ENCODE results near the gene DSCAML1.

The DSCAML1 gene

GRCh38 chr11:117686711-117687110 lies 110.3 kb downstream of the DSCAML1 start:
- no peak for DNase-seq

GRCh38 chr11:117685566-117685965 lies 111.5 kb downstream of the DSCAML1 start:
- DNase-seq: no peak

DNA sequence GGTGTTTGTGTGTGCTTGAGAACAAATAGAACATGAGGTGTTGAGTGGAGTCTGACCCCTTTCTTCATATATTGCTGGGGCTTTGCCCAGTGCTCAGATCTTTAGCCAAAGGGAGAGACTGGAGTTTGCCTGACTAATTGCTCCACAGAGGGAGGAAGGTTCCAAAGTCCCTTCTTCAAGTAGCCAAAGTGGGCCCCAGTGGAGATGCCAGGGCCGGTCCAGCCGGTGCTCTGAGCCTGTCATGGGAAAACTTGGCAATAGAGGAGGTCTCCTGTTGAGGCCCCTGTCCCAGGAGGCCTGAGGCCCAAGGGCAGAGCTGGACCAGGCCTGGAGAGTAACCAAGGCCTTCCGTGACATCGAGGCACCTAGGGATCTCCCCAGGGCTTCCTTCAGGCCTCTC lies 112.3 kb downstream of the DSCAML1 start:
- no peak for DNase-seq

- no peak for DNase-seq
Measured at GRCh38 chr11:117684111-117684510, 112.9 kb downstream of the DSCAML1 start.

- DNase-seq: no peak
Measured at GRCh38 chr11:117681438-117681837, 115.6 kb downstream of the DSCAML1 start.

GRCh38 chr11:117679461-117679860 lies 117.6 kb downstream of the DSCAML1 start:
- no peak for DNase-seq

DNA sequence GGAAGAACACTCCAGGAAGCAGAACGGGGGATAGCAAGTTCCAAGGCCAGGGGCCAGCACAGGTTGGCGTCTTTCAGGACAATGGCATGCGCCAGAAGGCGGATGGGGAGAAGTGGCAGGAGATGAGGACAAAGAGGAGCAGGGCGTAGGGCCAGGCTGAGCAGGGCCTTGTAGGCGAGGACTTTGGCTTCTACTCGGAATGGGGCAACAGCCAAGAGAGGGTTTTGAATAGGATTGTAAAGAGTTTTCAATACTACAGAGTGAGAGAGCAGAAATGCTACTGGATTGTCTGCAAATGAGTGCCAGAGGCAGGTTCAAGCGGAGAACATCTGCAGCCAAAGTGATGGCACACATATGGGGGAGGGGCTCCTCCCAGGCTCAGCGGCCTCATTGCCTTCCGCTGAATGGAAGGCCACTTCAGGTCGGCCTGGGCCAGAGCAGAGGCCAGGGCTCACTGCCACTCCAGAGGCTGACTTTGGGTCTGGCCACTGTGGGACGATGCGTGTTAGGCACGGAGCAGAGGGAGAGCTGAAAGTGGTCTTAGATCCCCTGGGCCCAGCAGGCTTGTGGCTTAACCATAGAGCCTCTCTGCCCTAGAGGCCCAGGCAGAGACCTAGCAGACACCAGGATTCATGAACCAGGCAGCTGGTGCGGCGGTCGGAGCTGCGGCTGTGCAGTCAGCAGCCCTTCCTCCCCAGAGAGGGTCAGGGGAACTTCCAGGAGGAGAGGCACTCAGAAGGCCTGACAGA lies 118.2 kb downstream of the DSCAML1 start:
- DNase-seq: no peak

DNA sequence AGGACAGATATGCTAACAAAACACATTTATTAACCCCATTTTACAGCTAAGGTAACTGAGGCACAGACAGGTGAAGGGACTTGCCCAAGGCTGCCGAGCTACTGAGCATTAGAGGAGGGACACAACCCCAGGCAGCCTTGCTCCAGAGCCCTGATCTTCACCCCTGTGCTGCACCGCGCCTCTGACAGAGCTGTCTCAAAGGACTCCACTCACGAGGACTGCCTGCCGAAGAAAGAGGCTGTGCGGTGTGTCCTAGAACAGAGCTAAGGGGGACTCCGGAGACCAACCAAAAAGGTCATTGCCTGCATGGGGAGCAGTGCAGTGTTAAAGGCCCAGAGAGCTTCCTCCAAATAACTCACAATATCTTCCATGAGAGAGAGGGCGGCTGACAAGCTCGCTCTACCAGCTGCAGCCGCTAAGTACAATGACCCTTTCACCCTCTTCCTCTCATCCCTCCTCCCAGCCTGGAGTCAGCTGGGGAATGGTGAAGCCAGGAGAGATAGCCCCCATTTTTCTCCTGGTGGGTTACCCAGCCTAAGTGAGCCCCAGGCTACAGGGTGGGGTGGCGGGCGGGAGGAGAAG lies 119.2 kb downstream of the DSCAML1 start:
- DNase-seq: no peak

DNA sequence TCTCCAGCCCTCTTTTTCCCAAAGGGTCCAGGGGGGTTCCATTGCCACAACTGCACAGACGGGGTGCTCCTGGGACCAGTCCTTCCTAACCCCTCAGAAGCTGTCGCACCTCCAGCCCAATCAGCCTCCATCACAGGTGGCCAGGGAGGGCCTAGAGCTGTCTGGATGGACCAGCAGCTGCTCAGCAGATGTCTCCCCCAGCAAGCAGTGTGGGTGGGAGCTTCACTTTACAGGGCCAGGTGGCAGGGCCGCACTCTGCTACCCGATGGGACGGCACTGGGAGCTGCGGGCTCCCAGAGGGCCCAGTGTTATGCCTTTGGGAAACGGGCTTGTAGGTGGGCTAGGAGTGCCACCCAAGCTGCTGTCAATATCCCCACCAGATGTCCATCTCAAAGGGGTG lies 120.5 kb downstream of the DSCAML1 start:
- DNase-seq: no peak

DNA sequence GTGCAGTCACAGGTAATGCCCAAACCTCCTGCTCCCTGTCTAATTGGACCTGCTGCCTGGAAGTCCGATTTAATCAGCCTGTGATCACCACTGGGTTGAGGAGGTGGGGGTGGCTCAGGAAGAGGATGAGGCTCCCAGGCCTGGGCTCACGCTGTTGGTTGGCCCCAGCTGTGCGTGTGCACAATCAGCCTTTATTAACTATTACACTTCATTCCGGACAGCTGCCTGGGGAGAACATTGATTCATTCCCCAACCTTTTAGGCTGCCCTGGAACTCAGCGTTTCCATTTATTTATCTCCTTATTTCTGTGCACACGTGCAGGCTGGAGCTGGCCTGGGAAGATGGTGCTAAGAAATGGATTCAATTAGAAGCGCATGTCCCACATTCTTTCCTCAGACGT lies 123.4 kb downstream of the DSCAML1 start:
- no peak for DNase-seq

DNA sequence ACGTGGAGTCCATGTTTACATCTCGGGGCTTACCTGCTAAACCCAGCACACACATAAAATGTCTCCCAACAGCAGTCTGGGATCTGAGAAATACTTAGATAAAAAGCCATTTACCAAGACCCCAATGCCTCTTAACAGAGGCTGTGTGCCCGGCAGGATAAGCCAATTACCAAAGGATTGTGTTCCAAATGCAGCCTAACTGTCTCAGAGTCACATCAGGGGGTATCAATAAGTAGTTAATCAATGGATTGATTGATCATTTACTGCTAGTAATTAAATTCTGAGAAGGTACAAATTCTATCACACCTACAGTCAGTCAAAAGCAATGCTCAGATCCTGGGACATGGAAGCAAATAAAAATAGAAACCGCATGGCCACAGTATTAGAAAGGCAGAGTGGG lies 125.6 kb downstream of the DSCAML1 start:
- DNase-seq: no peak

DNA sequence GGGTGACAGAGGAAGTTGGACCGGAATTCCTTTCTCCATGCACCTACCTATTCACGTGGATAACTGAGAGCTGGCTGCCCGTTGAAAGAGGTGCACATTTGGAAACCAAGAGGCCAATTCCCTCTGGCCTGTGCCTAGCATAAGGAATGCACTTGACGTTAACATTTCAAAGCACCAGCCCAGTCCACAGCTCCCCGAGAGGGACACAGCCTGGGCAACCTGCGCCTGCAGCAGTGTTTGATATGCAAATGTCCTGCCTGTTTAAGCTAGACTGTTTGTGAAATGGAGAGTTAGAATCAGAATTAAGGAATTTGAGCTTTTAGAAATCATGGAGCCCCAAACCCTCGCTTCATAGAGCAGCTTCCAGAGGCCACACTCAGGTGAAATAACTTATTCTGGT lies 126.1 kb downstream of the DSCAML1 start:
- DNase-seq: no peak

- no peak for DNase-seq
Measured at GRCh38 chr11:117670443-117670842, 126.6 kb downstream of the DSCAML1 start.

DNA sequence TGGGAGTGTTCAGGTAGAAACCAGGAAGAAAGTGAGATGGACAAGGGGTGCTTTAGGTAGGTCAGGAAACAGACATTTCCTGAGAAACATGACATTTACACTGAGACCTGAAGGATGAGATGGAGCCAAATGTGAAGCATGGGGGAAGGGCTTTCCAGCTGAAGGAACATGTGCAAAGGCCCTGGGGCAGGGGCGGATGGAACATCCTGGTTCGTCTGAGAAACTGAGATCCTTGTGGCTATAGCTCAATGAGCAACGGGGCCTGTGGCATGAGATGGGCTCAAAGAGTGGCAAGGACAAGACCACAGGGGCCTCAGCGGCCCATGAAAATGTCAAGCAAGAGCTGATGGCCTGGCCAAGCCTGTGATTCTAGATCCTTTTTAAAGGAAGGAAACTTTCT lies 127.4 kb downstream of the DSCAML1 start:
- DNase-seq: no peak

DNA sequence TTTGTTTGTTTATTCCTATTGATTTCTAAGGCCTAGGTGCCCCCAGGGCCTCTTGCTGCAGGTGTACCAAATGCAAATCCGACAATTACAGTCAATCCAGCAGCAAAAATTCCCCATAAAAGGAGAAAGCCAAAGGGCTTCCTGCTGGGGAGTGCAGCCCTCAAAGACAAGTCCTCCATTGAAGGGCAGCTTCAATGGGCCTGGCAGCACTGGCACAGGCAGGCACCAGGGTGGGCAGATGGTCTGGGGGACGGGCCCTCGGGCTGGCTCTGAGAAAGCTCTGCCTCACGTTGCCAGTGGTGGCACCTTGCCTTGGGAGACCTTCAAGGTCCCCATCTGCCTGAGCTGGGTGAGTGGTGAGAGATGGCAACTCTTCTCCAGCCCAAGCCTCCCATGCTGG lies 128.0 kb downstream of the DSCAML1 start:
- DNase-seq: no peak

DNA sequence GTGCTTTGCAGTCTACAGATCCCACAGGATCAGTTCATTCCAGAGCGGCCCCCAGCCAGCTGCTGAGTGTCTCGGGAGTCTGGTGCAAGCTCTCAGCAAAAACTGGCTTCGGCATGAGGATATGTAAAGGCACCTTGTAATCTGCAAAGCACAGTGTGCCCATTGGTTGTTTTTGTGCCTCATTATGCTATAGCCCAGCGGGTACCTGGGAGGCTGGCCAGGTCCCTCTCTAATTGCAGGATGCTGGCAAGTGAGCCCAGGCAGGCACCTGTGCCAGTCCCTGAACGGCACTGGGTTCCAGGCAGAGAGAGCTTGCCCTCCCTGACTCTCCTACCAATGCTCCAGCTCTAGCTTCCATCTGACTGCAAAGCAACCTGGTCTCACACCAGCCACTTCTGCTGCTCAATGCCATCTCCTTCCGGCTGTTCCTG lies 128.7 kb downstream of the DSCAML1 start:
- DNase-seq: no peak

DNA sequence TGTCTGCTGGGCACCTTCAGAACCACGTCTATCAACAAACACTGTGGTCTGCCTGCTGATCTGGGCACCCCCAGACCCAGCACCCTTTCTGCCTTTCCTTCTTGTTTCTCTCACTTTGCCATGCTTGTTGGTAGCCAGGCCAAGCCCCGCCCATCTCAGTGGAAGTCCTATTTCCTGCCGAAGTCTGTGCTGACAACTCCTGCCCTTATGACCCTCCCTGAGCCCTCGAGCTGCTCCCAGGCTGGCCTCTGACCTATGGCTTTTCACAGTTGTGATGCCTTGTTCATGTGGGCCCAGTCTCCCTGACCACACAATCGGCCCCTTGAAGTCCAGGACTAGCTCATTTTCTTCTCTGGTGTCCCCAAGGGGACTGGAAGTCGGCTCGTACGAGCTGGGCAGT lies 132.1 kb downstream of the DSCAML1 start:
- no peak for DNase-seq

DNA sequence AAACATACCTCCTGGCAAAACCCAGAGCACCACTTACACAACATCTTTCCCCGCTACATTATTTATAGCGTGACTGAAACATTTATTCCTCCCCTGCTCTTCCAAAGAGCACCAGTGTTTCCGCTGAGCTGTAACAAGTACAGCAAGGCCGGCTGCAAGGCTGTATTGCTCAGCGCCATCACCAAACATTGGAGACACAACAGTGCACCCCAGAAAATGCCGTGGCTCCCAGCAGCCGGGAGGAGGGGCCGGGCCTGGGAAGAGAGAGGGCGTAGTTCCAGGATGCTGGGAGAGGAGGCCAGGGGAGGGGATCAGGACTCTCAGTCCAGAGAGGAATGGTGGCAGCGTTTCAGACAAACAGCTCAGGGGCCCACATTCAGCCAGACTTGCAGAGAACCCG lies 133.2 kb downstream of the DSCAML1 start:
- DNase-seq: no peak

DNA sequence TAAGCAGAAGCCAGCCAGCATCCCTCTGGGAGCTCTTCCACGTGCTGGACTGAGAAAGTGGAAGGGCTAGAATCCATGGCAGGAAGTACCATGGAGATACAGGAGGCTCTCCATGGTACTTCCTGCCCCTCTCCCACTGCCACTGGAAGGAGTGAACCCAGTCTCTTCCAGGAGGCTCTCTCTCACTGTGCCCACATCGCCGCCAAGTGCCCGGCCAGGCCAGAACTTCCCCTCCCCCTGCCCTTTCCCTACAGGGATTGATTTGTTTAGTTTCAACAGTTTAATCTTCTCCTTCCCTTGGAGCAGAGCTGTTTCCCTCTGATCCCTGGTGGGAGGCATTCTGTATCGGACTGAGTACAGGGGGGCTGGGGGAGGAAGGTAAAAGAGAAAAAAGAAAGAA lies 133.6 kb downstream of the DSCAML1 start:
- no peak for DNase-seq

GRCh38 chr11:117662671-117663269 lies 134.2 kb downstream of the DSCAML1 start:
- DNase-seq: no peak

GRCh38 chr11:117662255-117662654 lies 134.8 kb downstream of the DSCAML1 start:
- no peak for DNase-seq

DNA sequence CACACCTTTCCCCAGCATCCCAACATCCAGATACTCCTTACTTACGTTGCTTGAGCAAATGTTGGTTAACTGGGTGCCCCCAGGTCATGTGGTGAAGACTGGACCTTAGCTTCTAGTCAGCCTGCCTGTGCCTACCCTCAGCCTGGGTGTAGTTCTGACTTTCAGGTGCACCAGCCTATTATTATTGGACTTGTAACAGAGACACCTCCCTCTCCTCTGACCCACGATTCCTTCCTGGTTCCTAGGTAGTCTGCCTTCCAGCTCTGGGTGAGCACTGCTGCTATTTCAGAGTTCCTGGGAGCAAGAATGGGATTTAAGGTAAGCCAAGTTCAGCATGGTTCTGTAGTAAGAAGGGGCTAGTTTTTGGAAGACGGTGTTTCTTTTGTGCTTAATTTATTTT lies 138.2 kb downstream of the DSCAML1 start:
- no peak for DNase-seq

DNA sequence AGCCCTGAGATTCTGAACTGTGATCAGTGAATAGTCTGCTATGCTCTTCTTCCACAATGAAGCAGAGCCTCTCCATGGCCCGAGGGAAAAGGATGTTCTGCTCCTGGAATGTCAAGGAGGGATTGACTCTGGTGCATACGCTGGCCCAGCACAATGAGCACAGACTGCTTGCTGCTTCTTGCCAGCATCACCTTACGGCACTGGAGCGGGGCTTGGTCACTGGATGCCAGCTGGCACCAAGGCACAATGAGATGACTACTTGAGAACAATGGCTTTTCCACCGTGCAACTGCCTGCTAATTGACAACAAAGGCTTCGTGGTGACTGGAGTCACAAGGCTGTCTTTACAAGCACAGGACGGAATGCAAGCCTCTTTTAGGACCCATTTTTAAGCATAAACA lies 139.2 kb downstream of the DSCAML1 start:
- no peak for DNase-seq

All from GF-D8 (cell line).